ENCODE data around the gene SUMO2.

- TF ChIP-seq, protein P1, sequence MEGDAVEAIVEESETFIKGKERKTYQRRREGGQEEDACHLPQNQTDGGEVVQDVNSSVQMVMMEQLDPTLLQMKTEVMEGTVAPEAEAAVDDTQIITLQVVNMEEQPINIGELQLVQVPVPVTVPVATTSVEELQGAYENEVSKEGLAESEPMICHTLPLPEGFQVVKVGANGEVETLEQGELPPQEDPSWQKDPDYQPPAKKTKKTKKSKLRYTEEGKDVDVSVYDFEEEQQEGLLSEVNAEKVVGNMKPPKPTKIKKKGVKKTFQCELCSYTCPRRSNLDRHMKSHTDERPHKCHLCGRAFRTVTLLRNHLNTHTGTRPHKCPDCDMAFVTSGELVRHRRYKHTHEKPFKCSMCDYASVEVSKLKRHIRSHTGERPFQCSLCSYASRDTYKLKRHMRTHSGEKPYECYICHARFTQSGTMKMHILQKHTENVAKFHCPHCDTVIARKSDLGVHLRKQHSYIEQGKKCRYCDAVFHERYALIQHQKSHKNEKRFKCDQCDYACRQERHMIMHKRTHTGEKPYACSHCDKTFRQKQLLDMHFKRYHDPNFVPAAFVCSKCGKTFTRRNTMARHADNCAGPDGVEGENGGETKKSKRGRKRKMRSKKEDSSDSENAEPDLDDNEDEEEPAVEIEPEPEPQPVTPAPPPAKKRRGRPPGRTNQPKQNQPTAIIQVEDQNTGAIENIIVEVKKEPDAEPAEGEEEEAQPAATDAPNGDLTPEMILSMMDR (IDR thresholded peaks at IDR 0.05): no peak
- TF ChIP-seq EP300 (IDR thresholded peaks at IDR 0.05): no peak
Observed at GRCh38 chr17:75135946-75136345, 46.8 kb downstream of the SUMO2 start.
